ENCODE measurements around the gene CENPW. TPM values are rescaled to one million over a fixed set of nuclear protein-coding genes. Genes with fewer than 3 reads are reported as not detected.

CENPW gene
- 14.2 and 15.3 TPM in 2 replicates for total RNA-seq (2014; rRNA removed; shearing (Covaris generic))
- polyA plus RNA-seq (2014; cell fraction: nucleus; rRNA removed) = 1.8 and 12.3 TPM in 2 replicates

- peak; percentile 81 for DNase-seq (ENCODE audit: extremely low read depth, low read depth)
These were observed at the start of gene CENPW for GRCh38 chr6:126339796-126340609. Gene CENPW, plus strand, starts transcription at chr6:126340115. Its CDS starts 159 bp downstream, at chr6:126340274.

- DNase-seq (ENCODE audit: extremely low read depth, low read depth) = no peak
These were observed 45.9 kb upstream of the CENPW start for GRCh38 chr6:126293891-126294524.

- no peak for DNase-seq (ENCODE audit: extremely low read depth, low read depth)
These were observed 39.8 kb upstream of the CENPW start for GRCh38 chr6:126300126-126300525.

GRCh38 chr6:126300735-126301134 is 39.2 kb upstream of the CENPW start:
- no peak for DNase-seq (ENCODE audit: extremely low read depth, low read depth)

GRCh38 chr6:126302191-126302590 is 37.7 kb upstream of the CENPW start:
- DNase-seq (ENCODE audit: extremely low read depth, low read depth) = no peak

GRCh38 chr6:126307849-126308248 is 32.1 kb upstream of the CENPW start:
- DNase-seq (ENCODE audit: extremely low read depth, low read depth) = no peak

- no peak for DNase-seq (ENCODE audit: extremely low read depth, low read depth)
These were observed 31.6 kb upstream of the CENPW start for GRCh38 chr6:126308362-126308761.

GRCh38 chr6:126312013-126312665 is 27.8 kb upstream of the CENPW start:
- DNase-seq (ENCODE audit: extremely low read depth, low read depth) = peak; percentile 14

- DNase-seq (ENCODE audit: extremely low read depth, low read depth) = no peak
These were observed 26.0 kb upstream of the CENPW start for GRCh38 chr6:126313941-126314340.

GRCh38 chr6:126318797-126319196 is 21.1 kb upstream of the CENPW start:
- no peak for DNase-seq (ENCODE audit: extremely low read depth, low read depth)

- DNase-seq (ENCODE audit: extremely low read depth, low read depth) = no peak
These were observed 6.2 kb upstream of the CENPW start for GRCh38 chr6:126333729-126334128.

GRCh38 chr6:126335210-126335609 is 4.7 kb upstream of the CENPW start:
- no peak for DNase-seq (ENCODE audit: extremely low read depth, low read depth)

GRCh38 chr6:126337323-126337722 is 2.6 kb upstream of the CENPW start:
- no peak for DNase-seq (ENCODE audit: extremely low read depth, low read depth)

- no peak for DNase-seq (ENCODE audit: extremely low read depth, low read depth)
These were observed 1.2 kb downstream of the CENPW start for GRCh38 chr6:126341126-126341525.

- no peak for DNase-seq (ENCODE audit: extremely low read depth, low read depth)
These were observed 4.3 kb downstream of the CENPW start for GRCh38 chr6:126344181-126344580.

GRCh38 chr6:126351960-126352359 is 12.0 kb downstream of the CENPW start:
- no peak for DNase-seq (ENCODE audit: extremely low read depth, low read depth)

- DNase-seq (ENCODE audit: extremely low read depth, low read depth) = no peak
These were observed 12.6 kb downstream of the CENPW start for GRCh38 chr6:126352514-126352913.

- DNase-seq (ENCODE audit: extremely low read depth, low read depth) = no peak
These were observed 16.6 kb downstream of the CENPW start for GRCh38 chr6:126356526-126356925.

GRCh38 chr6:126359936-126360537 is 20.1 kb downstream of the CENPW start:
- DNase-seq (ENCODE audit: extremely low read depth, low read depth) = no peak

- DNase-seq (ENCODE audit: extremely low read depth, low read depth) = no peak
These were observed 22.0 kb downstream of the CENPW start for GRCh38 chr6:126361832-126362440.

- DNase-seq (ENCODE audit: extremely low read depth, low read depth) = no peak
These were observed 27.9 kb downstream of the CENPW start for GRCh38 chr6:126367849-126368248.
